ENCODE results near the gene P3H2.
"Not testable (repeated sequence)": the region's sequence is repeated elsewhere in the genome, so short reads cannot be mapped to it uniquely, and the experiment has no call there.

P3H2 gene

DNA sequence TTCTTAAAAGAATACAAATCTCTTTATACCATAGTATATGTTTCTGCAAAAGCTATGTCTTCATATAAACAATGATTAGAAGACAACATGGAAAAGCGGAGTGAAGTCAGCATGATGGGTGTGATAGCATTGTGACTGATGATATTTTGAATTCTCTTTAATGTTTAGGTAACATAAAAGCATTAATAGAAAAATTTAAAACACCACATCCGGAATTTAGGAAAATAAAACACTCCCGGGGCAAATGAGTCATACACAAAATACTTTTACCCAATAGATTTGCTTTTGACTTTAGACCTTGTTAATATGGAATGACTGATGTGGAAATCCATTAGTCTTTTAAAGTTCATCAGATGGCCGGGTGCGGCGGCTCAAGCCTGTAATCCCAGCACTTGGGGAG lies 134.7 kb downstream of the P3H2 start:
- DNase-seq (ENCODE audit: low read depth, low spot score), result no peak

DNA sequence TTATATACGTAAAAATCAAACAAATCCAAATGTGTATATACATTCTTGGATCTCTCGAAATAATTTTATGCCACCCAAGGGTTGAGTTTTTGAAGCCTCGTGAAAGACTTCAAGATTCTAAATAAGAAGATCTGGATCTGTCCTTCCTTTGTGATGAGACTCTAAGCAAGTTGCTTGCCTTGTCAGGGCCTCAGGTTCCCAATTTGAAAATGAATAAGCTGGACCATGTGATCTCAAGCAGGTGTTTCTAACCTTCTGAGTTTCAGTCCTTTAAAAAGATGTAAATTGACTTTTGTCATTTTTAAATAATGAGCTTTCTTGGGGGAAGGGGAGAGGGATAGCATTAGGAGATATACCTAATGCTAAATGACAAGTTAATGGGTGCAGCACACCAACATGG lies 137.1 kb downstream of the P3H2 start:
- DNase-seq (ENCODE audit: low read depth, low spot score), result no peak

DNA sequence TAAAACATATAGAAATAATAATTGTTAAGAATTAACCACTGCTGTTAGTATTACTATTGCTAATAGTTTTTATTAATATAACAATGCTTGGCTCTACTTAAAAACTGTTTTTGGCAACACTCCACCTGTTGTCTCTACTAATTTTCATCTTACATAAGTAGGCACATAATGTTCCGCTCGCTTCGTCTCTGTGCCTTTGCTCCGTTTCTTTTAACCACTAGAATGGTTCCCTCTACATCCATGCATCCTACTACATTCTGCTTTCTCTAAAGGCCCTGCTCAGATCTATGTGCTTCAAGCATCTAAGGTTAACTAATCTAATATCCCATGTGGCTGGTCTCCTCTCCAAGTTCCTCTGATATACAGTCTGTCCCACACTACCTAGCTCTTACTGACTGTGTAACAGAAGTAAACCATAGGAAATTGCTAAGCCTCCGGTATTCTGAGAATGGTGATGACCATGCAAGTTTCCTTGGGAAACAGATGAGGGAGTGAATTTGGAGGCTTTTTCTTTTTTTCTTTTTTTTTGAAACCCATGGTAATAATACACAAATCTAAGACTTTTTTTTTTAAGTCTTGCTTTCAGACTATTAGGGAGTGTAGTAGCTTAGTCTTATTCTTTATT lies 138.3 kb downstream of the P3H2 start:
- no peak for DNase-seq (ENCODE audit: low read depth, low spot score)

DNA sequence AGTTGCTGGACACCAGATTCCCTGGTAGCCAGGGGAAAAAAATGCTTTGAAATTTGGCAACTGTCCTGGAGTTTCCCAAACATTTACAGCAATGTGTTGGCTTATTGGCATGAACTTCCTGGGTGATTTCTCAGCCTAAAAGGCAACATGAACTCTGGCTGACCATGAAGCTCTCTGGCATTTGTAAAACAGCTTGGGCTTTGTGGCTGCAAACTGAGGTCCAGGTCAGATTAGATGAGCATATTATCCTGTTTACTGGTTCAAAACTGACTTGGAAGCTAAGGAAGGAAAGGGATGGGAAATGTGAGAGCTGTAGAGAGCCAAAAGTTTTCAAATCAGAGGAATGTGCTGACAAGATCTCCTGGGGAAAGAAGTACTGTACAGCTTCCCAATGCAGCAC lies 139.0 kb downstream of the P3H2 start:
- peak; percentile 92 for DNase-seq (ENCODE audit: low read depth, low spot score)

DNA sequence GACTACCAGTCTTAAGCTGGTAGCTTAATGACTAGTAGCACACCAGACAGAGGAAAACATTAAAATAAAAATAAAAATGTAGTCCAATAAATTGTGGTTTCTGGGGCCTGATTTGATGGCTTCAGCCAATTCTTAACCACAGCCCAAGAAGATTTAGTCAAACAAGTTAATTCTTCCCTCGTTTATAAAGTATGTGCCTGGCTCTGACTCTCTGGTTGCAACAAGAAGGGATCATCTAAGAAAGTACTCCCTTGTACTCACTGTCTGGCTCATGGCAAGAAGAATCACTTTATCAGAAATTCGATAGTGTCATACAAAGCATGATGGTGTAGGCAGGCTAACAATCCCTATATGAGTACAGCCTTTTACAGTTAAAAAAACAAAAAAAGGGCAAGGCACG lies 141.9 kb downstream of the P3H2 start:
- DNase-seq (ENCODE audit: low read depth, low spot score), result peak; percentile 46

DNA sequence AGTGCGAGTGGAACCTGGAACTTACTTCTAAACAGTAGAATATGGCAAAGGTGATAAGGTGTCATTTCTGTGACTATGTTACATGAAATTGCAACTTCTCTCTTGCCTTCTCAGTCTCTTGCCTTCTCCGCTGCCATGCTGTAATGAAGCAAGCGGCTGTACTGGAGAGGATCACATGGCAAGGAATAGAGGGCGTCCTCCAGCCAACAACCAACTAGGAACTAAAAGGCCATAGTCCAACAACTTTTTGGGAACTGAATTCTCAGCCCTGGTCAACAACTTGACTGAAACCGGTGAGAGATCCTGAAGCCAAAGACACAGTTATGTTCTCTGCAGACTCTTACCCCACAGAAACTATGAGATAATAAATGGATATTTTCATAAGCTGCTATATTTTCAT lies 143.5 kb downstream of the P3H2 start:
- no peak for DNase-seq (ENCODE audit: low read depth, low spot score)

DNA sequence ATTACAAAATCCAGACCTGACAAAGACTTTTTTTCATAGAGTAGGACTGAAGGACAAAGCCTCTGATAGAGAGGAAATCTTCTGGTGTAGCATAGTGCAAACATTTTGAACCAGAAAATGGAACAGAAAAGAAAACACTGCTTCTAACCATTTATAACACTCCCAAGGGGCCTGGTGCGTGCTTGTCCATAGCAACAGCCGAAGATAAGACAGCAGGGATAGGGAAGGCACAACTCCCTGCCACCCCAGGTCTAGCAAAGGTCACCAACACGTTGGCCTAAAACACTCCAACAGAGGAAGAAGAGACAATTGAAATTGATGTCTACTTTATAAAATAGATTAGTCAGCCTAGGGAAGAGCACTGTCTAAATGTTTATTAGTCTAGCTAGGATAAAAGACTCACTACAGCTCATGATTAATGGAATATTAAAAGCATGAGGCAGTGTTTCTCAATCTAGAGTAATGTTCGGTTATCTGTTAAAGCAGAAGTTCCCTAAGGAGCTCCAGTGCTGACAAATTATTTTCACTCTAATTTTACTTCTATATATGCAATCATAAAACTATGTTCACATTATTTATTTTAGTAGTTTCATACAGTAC lies 145.2 kb downstream of the P3H2 start:
- DNase-seq (ENCODE audit: low read depth, low spot score), result no peak

DNA sequence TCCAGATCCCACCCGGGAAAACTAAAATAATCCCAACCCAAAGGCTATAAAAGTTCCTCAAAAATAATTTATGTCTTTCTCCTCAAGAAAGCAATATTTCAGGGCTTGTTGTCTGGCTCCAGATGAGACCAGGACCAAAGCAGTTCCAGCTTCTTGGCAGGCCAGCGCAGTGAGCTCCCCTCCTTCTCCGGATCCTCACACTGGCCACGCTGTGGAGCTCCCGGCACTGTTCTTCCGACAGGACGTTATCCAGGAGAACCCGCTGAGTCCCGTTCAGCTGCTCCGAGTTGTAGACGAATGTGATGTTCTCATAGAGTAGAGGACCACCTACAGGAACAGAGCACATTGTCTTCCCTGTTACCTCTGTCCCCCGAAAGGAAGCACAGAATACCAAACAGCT lies 146.3 kb downstream of the P3H2 start:
- DNase-seq (ENCODE audit: low read depth, low spot score), result no peak

DNA sequence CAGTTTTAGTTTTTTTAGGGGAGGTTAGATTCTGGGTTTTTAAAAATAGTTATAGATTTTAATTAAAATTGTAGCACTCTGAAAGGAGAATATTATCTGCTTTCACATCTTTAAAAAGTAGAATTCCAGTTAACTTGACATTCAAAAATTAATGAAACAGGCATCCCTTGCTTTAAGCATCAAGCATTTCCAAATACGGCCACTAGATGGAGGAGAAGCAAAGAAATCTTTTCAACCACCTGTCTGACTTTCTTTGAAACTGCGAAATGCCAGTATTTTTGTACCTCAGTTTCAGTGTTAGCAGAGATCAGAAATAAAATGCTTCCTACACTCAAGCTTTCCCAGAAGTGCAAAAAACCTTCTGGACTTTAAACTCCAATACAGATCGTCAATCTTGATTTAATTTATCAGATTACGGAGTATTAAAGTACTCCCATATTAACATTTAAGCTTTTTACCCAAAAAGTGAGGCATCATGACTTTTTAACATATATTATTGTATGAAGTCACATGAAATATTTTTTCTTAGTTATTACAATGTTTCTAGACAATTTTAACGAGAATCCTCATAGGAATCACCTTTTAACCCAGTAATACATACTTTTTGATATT lies 153.3 kb downstream of the P3H2 start:
- peak; percentile 78 for DNase-seq (ENCODE audit: low read depth, low spot score)

DNA sequence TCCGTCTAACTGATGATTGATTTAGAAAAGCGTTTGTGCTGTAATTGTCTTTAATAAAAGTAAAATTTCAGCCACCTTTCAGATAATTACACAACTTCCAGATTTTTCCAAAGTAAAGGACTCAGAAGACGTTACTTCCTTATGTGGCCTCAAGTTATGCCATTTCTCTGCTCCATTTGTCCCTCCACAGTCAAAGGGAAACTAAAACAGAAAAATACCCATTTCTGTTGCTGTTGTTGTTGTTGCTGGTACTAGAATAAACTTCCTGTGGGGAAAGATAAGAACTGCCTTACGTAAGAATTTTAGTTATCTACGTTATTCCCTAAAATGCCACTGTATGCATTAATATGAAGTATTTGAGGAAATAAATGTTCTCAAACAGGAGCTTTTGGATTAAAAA lies 153.9 kb downstream of the P3H2 start:
- no peak for DNase-seq (ENCODE audit: low read depth, low spot score)

DNA sequence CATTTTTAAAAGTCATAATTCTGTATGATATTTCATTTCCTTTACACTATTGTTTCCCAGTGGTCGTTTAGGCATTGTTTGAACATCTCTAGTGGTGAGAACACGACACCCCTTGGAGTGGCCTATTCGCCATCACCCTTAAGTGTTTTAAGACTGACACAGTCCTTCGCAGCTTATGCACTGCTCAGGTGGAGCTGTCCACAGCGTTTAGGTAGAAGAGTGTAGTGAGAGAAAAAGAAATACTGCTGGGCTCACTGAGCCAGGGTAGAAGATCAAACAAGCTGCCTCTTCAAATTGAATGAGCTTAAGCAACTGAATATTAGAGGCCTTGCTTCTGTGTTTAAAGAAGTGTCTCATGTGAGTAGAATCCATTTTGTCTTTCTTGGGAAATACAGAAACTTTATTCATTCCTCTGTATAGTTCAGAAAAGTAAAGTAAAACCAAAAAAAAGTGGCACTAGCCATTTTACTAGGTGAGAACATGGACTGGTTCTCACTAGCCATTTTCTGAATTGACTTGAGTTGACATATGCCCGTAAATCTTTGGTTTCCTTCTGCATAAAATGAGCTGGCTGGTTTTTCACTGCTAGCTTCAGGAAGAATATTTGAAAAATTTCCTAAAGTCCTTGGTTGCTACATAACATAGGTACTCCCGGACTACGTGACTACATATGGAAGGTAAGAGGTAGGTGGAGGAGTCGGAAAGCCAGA lies 155.9 kb downstream of the P3H2 start:
- DNase-seq (ENCODE audit: low read depth, low spot score), result no peak

DNA sequence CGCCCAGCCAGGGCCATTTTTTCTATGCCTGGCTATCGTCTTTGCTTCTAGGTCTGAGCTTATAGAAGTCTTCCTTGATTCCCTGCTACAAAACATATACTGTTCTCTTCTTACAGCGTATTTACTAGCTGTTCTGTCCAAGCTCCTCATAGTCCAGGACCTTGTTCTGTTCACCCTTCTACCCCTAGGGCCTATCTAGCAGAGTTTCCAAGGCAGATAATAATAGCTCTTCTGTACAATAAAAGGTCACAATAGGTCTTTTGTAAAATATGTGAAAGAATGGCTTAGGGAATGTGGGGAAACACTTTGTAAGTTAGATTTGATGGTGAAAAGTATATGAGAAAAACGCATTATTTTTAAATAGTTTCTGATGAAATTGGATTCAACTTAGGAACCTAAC lies 158.2 kb downstream of the P3H2 start:
- no peak for DNase-seq (ENCODE audit: low read depth, low spot score)

DNA sequence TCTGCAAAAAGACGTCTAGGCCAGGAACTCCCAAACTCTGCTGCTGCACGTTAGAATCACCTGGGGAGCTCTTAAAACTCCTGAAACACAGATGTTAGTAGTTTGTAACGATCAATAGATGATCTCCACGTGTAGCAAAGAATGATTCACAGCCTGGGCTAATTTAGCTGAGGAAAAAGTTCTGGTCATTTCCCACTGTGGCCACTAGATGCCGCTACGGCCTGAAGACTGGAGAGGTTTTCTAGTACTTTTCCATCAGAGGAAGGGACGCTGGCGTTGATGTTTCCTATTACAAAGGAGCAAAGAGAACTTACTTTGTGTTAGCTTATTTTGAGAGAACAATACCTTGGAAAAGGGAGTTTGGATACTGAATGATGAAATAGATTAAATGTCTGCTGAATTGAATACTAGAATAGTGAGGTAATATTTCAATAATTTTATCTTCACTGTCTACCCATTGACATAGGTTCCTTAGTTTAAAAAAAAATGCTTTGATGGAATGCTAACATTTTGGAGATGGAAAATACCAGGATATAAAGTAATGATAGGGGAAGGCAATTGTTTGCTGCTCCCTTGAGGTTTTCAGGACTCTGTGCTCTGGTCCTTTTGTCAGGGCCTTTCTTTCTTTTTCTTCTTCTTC lies 159.1 kb downstream of the P3H2 start:
- DNase-seq (ENCODE audit: low read depth, low spot score), result peak; percentile 91

DNA sequence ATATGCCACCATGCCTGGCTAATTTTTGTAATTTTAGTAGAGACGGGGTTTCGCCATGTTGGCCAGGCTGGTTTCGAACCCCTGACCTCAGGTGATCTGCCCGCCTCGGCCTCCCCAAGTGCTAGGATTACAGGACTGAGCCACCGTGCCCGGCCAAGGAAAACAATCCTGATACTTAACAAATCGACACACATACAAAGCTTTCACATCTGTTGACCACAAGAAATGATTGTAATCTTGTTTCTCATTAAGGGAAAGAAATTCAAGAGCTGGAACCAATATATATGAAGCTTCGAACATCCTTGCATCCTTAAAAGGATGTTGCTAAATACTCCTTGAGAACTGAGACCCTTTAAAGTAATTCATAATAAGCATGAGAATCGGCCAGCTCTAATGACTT lies 159.6 kb downstream of the P3H2 start:
- DNase-seq (ENCODE audit: low read depth, low spot score), result not testable (repeated sequence)

DNA sequence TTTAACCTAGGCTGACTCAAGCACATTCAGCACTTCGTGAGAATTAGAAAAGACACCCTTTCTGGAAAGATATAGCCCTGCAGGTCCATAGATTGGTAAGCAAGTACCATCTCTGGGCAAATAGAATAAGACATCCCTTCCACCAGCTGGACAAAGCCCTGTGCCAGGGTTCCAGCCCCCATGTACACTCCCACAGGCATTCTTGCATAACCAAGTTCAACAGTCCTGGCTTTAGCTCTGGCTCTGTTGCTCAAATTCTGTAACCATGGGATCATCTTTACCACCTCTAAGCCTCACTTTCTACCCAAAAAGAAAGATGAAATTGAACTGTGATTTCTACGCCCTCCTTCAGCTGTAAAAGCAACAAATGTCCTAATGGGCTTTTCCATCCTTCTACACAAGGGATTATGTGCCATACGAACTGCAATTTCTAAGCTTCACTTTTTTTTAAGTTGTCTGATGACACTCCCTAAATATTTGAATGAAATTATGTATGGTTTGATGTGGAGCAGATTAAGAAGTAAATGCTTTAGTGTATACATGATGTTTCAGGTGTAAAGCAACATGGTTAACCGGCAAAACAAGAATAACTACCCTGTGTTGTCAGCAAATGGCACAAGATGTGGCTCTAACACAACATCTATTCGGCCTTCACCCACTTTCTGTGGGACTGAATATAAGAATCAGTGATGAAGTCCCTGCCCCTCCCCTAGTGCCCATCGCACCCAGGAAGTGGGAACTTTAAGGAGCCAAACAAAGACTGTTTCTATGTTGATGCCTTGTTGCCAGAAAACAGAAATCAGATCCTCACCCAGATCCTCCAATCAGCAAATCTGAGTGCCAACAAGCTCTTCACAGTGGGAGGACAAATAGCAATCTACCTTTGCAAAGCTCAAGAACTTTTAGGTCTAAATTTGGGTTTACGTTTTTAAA lies 165.7 kb downstream of the P3H2 start:
- DNase-seq (ENCODE audit: low read depth, low spot score), result no peak

DNA sequence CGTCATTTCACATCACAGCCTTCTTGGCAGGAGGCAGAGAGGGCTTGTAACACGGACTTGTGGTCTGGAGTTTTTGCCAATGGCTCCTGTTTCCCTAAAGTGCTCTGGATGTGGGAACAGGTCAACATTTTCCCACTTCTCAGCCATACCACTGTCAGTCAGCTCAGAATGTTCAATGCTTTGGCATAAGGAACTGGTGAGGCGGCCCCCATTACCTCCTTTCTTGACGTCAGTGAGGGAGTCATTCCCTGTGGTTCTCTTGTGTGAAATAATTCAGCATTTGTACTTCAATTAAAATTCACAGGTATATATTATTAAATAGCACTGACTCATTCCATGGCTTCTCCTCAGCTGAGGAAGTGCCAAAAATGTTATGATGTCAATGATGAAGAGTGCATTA lies 167.1 kb downstream of the P3H2 start:
- peak; percentile 89 for DNase-seq (ENCODE audit: low read depth, low spot score)

DNA sequence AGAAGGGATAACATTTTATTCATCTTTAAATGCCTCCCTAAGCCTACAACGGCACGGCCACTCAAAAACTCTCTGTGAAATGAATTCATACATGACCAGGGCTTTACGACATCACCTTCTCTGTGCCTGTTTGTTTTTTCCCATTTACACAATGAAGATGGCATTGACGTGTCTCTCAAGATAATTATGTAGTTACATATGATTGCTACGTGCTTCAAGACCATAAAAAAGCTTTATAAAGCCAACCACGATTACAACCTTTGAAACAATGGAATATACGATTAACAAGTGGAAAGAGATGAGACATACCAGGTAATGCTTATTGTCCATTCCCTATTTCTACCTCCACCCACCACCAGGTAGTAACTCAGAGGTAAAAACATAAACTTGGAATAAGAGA lies 168.4 kb downstream of the P3H2 start:
- DNase-seq (ENCODE audit: low read depth, low spot score), result no peak

DNA sequence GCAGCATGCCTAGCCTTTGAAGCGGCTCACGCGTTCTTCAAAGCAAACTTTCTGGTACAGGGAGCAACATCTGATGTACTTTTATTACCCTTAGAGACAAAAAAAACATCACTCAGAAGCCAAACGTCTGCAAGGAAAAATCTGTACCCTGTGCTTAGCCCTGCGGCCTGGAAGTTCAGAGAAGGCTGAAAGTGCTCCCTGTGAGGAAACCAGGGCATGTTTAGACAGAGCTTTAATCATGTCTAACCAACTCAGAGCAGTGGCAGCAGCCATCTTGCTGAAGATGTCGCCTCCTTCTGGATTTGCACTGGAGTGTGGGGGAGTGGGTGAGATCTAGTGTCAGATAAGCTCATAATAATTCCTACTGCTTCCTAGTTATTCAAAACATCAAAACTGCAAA lies 170.4 kb downstream of the P3H2 start:
- DNase-seq (ENCODE audit: low read depth, low spot score), result no peak

DNA sequence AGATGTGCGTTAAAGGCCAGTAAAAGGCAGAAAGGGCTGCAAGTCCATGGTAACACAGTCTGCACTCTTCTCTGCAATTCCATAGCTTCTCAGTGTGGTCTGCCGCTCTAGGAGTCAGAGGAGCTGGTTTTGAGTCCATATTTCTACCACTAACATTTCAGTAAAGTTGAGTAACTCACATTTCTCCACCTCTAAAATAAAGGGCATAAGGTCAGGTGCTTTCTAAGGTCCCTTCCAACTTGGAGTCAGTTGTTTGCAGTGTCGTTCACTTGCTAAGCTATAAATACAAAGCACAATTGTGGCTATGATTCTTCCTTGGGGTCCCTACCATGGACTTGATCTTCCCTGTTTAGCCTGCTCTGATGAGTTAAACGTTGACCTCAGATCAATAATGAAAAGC lies 171.1 kb downstream of the P3H2 start:
- DNase-seq (ENCODE audit: low read depth, low spot score), result no peak

DNA sequence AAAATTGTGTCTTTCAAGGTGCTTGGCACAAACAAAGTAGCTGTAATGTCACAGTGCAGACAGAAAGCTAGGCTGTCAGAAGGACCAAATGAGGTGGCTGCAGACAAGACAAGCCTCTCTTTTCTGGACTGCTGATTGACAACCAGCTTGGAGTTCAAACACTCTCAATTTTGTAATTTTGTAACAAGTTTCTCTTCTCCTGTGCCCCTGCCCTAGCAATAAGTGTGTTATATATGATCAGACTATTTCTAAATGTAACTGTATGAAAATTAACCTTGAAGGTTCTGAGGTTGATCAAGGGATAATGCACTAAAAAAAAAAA lies 172.0 kb downstream of the P3H2 start:
- DNase-seq (ENCODE audit: low read depth, low spot score), result no peak

DNA sequence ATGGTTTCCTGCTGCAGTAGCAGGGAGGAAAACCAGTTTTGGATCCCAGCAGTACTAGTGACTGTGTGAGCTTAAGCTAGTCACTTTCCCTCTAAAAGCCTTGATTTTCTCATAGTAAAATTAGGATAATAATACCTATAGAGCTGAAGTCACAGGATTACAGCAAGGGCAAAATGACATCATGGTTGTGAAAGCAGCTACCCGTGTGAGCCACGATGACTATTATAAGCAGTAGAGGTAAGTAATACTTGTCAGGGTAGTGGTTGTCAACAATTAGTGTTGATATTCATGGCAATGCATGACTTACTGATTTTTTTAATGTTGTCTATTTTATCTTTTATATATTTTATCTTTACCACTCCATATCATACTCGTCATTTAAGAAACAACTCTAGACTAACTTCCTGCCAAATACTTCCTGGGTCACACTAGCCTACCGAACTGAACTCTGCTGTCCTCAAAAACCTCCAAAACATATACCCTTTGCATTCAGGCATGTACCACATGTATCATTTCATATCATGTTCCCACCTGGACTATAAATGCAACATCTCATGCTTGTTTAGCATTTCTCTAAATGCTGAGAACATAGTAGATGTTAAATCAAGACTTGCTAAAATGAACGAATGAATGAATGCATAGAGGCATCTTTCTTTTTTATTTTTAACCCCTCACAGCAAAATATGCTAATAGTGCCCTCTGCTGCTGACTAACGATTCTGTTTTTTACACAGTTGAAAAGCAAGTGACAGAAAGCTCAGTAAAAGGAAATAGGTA lies 172.6 kb downstream of the P3H2 start:
- DNase-seq (ENCODE audit: low read depth, low spot score), result peak; percentile 68

Measured in astrocyte of the hippocampus (primary cell).